ENCODE results near the gene SLC35D2.

DNA sequence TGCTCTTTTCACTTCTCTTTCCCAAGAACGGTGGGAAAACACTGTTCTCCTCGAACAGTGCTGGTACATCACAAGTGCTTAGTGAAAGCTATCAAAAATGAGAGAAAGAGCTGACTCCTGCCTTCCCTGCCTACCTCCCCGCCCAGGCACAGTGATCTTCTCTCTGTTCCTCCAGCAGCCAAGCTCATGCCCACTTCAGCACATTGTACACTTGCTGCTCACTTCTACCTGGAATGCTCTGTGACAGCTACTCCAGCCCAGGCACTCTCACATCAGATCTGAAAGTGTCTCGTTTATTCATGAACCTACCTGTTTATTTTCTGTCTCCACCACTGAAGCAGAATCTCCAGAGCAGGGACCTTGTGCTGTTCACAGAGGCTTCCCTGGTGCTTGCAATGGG is 1.8 kb downstream of the SLC35D2 start:
- TF ChIP-seq, protein P1, sequence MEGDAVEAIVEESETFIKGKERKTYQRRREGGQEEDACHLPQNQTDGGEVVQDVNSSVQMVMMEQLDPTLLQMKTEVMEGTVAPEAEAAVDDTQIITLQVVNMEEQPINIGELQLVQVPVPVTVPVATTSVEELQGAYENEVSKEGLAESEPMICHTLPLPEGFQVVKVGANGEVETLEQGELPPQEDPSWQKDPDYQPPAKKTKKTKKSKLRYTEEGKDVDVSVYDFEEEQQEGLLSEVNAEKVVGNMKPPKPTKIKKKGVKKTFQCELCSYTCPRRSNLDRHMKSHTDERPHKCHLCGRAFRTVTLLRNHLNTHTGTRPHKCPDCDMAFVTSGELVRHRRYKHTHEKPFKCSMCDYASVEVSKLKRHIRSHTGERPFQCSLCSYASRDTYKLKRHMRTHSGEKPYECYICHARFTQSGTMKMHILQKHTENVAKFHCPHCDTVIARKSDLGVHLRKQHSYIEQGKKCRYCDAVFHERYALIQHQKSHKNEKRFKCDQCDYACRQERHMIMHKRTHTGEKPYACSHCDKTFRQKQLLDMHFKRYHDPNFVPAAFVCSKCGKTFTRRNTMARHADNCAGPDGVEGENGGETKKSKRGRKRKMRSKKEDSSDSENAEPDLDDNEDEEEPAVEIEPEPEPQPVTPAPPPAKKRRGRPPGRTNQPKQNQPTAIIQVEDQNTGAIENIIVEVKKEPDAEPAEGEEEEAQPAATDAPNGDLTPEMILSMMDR (conservative IDR thresholded peaks at IDR 0.05 in 1 of 2, IDR thresholded peaks at IDR 0.05 in 1 of 2; ENCODE audit: low read depth in 1 of 2, low read length in 2 of 2), result no peak
- no peak for TF ChIP-seq EZH2 (IDR thresholded peaks at IDR 0.05; ENCODE audit: low read length, missing control alignments)
